Measurements from ENCODE around the gene JAG1.

JAG1 gene

DNA sequence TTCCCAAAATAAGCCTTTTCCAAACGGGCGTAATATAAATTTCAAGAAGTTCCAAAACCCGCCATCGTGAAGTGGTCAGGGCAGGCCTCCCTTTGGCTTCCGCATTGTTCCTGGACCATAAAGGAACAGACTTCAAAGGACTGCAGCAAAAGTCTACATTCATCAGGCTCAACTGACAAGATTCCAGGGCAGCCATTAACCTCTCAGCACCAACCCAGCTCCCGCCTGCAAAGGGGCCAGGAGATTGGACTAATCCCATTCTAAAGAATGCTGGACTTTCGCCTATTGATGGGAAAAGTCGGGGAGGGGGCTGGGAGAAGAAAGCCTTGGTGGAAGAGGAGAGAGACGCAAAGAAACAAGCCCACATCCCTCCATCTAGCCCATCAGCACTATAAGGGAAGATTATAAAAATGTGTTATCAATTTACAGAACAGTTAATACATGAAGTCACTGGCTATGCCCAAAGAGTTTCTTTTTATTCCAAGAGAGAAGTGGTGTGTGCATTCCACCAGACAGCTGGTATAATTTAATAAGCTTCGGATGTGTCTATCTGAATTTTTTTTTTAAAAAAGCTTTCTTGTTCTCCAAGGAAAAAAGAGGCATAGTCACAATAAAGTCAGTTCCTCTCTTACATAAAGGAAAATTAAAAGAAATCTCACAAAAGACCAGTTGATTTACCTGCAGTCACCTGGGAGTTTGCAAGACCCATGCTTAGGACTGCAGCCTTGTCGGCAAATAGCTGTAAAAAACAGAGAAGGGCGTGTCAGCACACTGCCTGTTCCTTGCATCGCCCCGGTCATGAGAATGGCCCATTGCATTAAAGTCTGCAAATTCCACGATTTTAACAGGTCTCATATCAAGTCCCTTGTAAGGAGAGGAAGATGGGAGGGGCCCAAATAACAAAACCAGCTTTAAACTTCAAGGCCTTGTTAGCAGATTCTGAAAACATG lies 17.8 kb downstream of the JAG1 start:
- H3K4me3 ChIP-seq (ENCODE audit: control insufficient read depth, low read depth, low read length), result no peak overlapping the region
- TF ChIP-seq CTCF (conservative IDR thresholded peaks at IDR 0.05; ENCODE audit: control insufficient read depth, insufficient read depth, low read depth, low read length), result no peak
- DNase-seq (ENCODE audit: low read depth), result no peak

DNA sequence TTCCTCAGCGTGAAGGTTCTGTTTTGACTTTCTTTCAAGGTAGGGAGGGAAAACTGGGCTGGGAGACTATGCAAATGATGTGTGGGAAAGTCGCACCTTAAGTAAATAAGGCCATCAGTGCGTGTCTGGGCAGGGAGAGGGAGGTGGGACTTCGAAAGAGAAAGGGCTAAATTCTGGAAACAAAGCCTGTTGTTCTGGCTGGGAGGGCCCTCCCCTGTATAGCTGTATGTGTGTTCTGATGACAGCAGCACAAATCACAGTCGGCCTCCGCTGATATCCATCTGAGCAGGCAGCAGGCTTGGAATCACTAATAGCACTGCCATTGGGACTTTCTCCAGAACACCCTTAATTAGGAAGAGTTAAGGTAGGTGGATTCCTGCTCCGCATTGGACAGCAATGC lies 19.2 kb downstream of the JAG1 start:
- no peak for DNase-seq (ENCODE audit: low read depth)
- no peak for TF ChIP-seq CTCF (conservative IDR thresholded peaks at IDR 0.05; ENCODE audit: control insufficient read depth, insufficient read depth, low read depth, low read length)
- H3K4me3 ChIP-seq (ENCODE audit: control insufficient read depth, low read depth, low read length), result no peak overlapping the region

DNA sequence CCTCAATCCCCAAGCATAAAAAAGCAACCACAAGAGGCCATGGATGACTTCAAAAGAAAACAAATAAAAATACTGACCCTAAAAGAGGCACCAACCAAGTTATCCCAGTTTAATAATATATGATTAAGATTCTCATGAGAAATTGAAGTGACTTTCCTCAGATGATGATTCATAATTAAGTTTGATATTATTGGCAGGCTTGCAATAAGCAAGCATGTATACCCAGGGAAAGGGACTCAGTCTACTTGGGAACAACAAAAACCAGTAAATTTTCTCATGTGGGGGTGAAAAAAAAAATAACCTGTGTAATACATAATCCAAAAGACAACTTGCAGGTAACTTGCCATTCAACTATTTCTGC lies 19.6 kb downstream of the JAG1 start:
- H3K4me3 ChIP-seq (ENCODE audit: control insufficient read depth, low read depth, low read length), result no peak overlapping the region
- no peak for TF ChIP-seq CTCF (conservative IDR thresholded peaks at IDR 0.05; ENCODE audit: control insufficient read depth, insufficient read depth, low read depth, low read length)
- DNase-seq (ENCODE audit: low read depth), result peak; percentile 46

- DNase-seq (ENCODE audit: low read depth), result peak; percentile 91
- TF ChIP-seq CTCF (conservative IDR thresholded peaks at IDR 0.05; ENCODE audit: control insufficient read depth, insufficient read depth, low read depth, low read length), result no peak
- H3K4me3 ChIP-seq (ENCODE audit: control insufficient read depth, low read depth, low read length), result peak overlapping the region; percentile 24
Observed at GRCh38 chr20:10653599-10654249, 20.1 kb downstream of the JAG1 start.

DNA sequence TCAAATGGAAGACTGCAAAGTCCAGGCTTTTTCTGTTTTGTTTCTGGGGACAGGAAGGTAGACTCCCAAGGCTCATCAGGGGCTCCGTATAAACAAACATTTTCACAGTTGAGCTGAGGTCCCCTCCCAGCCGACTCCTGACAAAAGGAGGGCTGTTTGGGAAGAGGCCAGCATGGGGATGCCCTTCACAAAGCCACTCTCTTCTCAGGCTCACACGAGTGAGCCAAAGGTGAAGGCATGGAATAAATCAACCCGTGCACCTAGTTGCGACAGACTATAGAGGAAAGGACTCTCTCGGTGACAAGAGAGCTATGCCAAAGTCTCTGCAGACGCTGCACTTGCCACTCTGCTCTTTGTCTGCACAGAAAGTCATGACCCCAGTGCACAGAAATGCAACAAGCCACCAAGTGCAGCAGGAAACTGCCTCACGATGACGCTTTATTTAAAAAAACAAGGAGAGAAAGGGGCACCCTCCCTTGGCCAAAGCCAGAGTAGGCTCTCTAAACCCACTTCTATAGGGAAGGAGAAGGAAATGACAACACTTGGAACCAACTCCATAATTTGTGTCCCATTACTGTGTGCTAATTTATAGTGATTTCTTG lies 21.0 kb downstream of the JAG1 start:
- no peak for TF ChIP-seq CTCF (conservative IDR thresholded peaks at IDR 0.05; ENCODE audit: control insufficient read depth, insufficient read depth, low read depth, low read length)
- no peak for DNase-seq (ENCODE audit: low read depth)
- H3K4me3 ChIP-seq (ENCODE audit: control insufficient read depth, low read depth, low read length), result no peak overlapping the region

- no peak overlapping the region for H3K4me3 ChIP-seq (ENCODE audit: control insufficient read depth, low read depth, low read length)
- no peak for DNase-seq (ENCODE audit: low read depth)
- TF ChIP-seq CTCF (conservative IDR thresholded peaks at IDR 0.05; ENCODE audit: control insufficient read depth, insufficient read depth, low read depth, low read length), result no peak
Observed at GRCh38 chr20:10652185-10652584, 21.6 kb downstream of the JAG1 start.

All from fibroblast of mammary gland (primary cell).